ENCODE measurements around the gene ABCD1.

- peak in 2 of 5 experiments; percentile 15 to 24 for TF ChIP-seq CTCF (IDR thresholded peaks at IDR 0.05 in 4 of 5, conservative IDR thresholded peaks at IDR 0.05 in 1 of 5)
- TF ChIP-seq POLR2A (IDR thresholded peaks at IDR 0.05) = no peak
These were observed 54.0 kb downstream of the ABCD1 start for GRCh38 chrX:153778684-153779101.
